Stimulated activated CD4-positive, alpha-beta T cell treated with anti-CD3 and anti-CD28 coated beads, Interleukin-1b, Interleukin-23, amount 100 ng/mL, for 1 hour (primary cell): ENCODE data around the gene TRAF1.

Experiments
- DNase-seq, 2 donors: peaks; one replicate each; pipeline ENCODE4 v3.0.0-alpha.2; 2020; ENCODE audit warnings: low read depth in 2 of 2

Gene TRAF1

GRCh38 chr9:120940573-120940972, 14.0 kb upstream of the TRAF1 start:
- no peak for DNase-seq

DNA sequence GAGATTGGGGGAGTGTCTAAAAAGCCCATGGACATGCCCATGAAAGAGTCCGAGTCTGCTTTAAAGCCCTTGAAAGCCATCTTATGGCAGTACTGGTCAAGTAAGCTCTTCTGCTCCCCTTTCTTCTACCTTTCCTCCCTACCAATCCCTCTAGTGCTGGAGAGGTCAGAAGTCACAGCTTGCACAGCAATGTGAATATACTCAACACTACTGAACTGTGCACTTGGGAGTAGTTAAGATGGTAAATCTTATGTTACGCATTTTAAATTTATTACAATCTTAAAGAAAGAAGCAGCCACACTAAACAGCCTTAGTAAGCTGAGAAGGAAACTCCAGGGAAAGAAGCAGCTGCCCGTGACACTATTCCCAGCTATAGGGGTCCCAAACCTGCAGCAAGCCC, 12.3 kb upstream of the TRAF1 start:
- DNase-seq = no peak

DNA sequence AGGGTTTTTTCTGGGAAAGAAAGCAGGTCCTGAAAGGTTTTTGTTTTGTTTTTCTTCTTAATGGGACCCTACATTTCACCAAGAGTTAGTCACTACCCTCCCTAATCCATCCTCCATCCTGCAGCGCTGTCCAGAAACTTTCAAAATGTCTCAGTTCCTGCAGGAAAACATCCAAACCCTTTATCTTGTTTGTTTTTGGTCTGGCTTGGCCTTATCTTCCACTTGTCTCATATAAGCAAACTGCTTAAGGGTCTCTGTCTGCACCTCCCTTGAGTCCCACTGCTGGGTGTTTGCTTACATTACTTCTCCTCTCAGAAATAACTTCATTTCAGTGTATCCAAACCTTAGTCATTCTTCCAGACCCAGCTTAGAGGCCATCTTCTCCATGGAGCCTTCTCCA, 11.0 kb upstream of the TRAF1 start:
- no peak for DNase-seq

DNA sequence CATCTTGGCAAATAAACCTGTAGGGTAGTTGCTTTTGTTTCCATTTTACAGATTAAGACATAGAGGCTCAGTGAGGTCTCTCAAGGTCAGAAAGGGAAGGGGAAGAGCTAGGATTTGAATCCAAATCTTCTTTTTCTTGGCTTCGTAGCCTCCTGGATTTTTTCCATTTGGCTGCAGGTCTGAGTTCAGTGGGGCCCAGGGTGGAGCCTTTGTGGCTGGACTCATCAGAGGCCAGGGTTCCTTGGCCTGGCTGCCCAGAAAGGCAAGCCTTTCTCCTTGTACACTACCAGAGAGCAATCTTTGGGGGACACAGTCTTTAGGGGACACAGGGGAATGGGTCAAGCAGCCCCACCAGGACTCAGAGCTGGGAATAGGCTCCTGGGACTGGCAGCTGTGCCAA, 10.5 kb upstream of the TRAF1 start:
- no peak for DNase-seq

DNA sequence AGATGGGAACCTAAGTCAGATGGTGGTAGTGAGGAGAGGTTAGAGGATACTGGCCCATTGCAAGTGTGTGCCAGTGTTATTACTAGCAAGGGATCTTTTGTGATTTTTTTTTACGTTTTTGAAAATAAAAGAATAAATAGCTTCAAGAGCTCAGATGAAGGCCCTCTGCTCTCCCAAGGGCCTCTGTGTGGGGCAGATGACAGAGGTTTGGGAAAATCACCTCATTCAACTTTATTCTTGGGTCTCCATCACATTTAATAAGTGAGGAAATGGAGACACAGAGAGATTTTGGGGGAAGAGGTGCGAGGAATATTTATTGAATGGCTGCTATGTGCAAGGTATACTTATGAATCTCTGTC, 10.1 kb upstream of the TRAF1 start:
- no peak for DNase-seq

GRCh38 chr9:120936011-120936763, 9.6 kb upstream of the TRAF1 start:
- peak; percentile 79 to 89 for DNase-seq

- DNase-seq = no peak
These were observed 8.8 kb upstream of the TRAF1 start for GRCh38 chr9:120935383-120935857.

DNA sequence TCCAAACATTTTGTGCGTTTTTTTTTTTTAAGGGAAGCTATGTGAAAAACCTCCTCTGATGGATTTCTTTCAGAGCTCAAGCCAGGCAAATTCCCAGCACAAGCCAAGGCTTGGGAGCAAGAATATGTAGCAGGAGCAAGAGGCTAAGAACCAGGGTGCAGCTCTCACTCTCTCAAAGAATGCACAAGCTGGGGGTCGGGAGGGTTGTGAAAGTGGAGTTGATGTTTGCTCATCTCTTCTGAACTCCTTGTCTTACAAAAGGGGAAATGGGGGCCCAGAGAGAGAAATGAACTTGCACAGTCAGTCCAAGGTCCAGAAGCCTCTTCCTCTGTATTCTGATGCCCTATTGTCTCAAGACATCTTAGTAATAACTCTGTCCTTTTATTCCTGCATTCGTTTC, 7.7 kb upstream of the TRAF1 start:
- no peak for DNase-seq

- no peak for DNase-seq
These were observed 6.9 kb upstream of the TRAF1 start for GRCh38 chr9:120933310-120934055.

DNA sequence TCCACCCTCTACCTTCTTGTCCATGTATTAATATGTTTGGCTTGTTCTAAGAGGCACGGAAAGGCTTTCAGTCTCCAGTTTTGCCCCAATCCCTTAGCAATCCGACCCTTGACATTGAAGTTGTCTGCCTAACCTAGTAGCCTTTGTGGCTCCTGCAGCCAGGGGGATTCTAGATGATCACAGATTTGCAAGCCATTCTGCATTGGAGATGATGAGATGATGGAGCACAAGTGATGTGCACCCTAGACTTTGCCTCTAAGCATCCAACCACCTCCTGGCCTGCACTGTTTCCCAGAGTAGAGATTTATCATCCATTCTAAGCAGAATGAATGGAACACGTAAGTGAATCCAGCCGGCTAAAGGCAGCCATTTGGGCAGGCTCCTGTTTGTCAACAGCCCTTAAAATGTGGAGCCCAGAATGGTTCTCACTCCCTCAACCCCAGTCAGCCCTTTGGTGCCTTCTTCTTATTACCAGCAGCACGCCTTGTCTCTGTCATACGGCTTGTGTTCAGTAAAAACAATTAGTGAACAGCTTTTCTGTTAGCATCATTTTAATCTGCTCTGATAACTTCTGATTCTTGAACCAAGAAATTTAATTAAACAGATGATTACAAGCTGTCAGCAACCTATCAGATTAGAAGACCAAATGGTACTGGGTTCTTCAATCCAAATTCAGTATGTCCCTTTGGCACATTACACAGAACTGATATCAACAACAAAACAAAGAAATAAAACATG, 5.7 kb upstream of the TRAF1 start:
- no peak for DNase-seq

DNA sequence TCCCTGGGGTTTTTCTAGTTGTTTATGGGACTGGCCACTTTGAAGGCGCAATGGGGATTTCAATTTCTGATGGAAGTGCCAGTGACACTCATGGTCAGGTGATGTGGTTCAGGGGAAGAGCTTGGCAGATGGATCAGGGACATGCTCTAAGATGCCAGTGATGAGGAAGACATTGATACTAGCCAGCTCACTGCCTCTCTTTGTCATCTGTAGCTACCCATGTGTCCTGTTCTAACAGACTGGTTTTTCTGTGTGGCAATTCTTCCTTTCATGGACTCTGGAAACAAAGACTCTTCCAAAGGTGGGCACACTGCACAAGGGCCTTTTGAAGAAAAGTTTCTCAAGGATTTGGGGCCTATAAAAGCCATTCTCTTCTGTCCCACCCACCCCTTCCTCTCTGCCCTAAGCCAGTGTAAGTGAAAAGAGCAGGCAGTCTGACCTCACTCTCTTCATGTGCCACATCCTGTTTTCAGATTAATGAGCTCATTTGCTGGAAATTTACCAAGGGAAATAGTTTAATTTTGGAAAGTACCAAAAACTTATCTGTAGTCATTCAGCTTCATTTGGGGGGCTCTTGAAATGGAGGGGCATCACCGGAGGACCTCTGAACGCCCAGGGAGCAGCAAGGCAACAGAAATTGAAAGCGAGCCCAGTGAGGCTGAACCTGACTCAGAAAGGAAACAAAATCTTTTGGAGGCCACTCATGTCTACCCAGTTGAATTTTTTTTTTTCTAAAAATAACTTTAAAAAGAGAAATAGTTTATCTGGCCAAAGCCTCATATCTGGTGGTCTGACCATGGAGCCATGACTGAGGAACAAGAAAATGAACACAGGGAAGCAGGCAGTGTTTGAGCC, 4.9 kb upstream of the TRAF1 start:
- DNase-seq = no peak

GRCh38 chr9:120929229-120929791, 2.7 kb upstream of the TRAF1 start:
- DNase-seq = no peak

DNA sequence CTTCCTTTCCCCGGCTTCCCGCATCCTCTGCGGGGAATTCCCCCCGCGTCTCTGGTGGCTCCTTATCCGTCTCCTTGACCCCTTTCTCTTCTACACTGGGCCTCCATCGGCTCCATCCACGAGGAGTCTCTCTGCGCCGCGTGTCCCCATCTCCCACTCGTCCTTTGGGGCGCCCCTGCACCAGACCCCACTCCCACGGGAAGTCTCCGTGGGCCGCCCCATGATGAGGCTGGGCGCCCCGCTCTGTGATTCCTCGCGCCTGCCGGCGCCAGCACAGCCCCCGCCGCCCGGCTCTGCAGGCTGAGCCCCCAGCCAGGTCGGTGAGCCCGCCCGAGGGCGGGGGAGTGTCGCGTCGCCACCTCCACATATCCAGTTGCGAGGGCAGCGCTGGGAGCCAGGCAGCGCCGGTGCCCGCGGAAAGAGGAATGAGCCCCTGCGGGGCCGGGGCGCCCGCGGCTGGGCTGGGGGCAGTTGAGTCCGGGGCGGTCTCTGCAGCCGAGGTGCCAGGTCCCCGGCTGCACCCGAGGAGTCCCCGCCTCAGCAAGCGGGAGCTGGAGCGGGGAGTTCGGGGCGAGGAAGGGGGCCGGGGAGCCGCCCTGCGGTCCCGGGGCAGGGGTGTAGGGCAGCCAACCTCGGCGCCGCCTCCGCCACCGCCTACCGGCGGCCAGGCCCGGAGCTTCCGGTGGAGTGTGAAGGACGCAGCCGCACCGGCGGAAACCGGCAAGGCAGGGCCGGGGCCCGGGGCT, 2.1 kb upstream of the TRAF1 start:
- DNase-seq = no peak

DNA sequence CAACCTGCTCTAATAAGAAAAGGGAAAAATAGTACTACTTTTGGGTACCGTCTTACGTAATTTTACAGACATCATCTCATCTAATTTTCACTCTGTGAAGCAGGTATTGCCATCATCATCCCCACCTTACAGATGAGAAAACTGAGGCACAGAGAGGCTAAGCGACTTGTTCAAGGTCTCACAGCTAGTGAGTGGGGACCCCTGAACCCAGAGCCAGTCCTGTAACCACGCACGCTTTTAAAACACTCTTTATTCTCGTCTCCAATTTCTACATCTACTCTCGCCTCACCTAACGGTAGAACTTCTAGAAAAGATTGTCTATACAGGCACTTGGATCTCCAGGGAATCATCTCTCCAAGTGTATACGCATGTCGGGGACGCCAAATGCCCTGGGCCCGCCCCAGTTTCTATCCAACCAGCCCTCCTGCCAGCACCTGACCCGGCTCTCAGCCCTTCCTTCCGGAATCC, 1.5 kb upstream of the TRAF1 start:
- DNase-seq = no peak

DNA sequence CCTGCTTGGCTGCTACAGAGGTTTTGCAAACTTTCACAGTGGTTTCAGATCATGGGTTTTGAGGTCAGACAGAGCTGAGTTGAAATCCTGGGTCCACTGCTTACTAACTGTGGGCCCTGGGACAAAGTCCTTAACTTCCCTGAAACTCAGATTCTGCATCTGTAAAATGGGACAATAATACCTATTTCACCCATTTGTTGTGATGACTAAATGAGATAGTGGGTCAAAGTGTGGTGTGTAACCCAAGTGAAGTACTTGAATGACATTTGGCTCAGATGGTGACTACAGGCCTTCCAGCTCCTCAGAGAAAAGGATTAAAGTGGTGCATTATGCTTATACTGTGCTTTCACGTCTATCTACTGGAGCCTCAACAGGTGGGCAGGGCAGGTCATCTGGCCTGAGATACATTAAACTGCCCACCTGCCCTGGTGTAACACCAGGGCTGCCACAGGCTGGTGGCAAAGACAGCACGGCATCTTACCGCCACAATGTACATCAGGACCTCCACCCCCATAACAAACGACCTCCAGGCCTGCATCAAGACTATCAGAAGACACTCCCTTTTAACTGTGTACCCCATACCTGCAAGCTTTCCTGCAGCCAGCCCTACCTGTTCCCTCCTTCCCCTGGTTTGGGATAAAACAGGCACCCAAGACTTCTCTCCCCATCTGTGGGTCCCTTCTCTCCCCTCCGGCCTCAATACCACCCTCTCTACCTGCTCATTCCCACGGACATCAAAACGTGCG, 846 bp upstream of the TRAF1 start:
- no peak for DNase-seq

- DNase-seq = peak in 1 of 2 donors; percentile 66
These were observed 830 bp downstream of the TRAF1 start for GRCh38 chr9:120925535-120926396.

DNA sequence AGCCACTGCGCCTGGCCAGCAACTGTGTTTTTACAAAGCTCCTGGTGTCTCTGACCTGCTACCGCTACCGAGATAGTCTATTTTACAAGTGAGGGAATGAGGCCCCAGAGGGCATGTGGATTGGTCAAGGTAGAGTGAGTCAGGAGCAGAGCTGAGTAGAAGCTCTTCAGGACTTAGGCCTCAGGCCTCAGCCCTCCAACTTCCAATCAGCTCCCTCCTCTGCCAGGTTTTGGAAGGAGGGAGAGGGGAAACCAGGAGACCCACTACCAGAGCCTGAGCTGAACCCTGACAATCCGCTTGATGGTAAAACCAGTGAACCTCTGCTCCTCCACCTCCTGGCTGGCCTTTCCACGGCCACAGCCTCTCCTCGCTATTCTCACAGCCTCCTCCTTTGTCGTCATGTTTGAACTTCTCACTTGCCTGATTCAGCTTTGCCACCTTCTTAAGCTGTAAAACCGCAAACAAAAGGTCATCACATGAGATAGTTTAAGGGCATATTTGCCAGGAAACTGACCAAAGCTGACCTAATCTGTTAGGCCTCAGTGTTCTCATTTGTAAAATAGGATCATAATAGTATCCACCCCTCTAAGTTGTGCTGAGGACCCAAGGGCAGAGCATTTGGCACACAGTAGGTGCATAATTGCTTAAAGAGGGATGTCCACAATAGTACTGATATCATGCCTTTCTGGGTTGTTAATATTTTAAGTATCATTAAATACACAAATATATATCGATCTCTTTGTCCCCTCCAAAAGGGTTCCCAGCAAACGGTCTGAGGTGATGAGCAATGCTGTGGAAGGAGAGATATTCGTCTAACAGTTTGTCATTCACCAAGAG, 1.7 kb downstream of the TRAF1 start:
- DNase-seq = no peak
